Medulla oblongata (tissue), 1 donor: Measurements from ENCODE around the gene NEU4.
"Not testable (repeated sequence)": the region's sequence is repeated elsewhere in the genome, so short reads cannot be mapped to it uniquely, and the experiment has no call there.

ENCODE experiments used
- DNase-seq: peaks from one replicate; pipeline ENCODE4 v3.0.0-alpha.2; 2015; ENCODE audit errors: extremely low spot score

NEU4 gene

DNA sequence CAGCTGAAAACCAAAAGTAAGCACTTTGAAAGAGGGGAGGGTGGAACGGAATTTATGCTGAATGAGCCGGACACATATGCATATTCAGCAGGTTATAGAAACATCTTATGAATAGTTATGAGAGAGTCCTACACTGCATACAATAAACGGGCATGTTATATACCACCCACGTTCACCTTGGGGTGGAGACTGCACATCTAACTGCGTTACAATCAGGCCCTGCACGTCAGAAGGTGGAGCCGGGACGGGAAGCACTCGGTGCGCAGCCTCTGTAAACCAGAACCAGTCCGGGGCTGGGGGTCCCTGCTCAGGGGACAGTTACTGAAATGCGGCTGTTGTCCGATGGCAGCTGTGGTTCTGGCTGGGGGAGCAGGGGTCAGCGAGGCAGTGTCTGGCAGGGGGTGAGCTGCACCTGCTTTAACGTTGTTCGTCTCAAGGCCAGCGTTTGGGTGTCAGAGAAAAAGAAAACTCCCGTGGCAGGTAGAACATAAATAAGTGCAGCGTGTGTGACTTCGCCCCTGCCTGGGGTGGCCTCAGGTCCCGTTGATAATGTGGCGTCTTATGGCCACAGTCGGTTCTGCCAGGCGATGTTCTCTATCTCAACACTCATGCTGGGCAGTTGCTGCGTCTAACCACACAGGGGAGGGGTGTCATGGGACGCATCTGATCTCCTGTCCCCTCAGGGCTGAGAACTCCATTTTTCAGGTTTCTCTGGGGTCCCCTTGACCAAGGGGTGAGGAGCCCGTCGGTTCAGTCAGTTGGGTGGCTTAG, 24.9 kb downstream of the NEU4 start:
- not testable (repeated sequence) for DNase-seq

DNA sequence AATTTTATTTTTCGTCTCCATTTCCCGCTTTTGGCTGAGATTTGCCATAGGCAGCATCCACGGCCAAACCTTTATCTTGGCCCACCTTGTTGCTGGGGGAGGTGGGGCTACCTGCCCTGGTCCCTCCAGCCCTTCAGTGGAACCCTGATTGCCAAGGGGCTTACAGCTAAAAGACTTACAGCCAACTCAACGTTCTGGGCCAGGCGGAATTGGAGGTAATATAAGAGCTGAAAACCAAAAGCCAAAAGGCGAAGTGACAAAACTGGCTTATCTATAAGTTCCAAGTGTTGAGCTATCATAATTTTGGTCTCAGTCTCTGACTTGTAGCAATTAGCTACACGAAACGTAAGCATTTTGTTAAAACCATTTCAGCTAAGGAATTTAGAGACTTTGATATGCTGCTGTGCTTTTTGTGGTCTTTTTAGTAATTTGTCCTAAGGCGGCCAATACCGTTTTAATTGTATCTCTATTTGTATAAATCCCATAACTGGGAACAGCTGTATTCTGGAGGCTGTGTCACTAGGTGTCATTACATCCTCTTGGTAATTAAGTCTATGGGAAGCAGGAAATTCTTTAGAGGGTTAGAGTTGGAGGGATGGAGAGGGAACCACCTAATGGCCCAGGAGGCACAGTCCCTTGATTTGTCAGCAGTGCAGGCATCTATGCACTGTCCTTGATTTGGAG, 25.7 kb downstream of the NEU4 start:
- DNase-seq = no peak

DNA sequence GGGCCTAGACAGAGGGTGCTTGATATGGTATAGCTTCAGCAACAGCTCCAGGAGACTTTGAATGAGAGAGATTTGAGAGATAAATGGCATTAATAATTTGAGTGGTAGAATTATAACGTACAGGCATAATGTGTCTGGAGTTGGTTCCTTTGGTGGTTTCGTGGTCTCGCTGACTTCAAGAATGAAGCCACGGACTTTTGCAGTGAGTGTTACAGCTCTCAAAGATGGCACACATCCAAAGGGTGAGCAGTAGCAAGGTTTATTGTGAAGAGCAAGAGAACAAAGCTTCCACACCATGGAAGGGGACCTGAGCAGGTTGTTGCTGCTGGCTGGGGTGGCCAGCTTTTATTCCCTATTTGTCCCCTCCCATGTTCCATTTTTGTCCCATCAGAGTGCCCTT, 26.6 kb downstream of the NEU4 start:
- DNase-seq = no peak

DNA sequence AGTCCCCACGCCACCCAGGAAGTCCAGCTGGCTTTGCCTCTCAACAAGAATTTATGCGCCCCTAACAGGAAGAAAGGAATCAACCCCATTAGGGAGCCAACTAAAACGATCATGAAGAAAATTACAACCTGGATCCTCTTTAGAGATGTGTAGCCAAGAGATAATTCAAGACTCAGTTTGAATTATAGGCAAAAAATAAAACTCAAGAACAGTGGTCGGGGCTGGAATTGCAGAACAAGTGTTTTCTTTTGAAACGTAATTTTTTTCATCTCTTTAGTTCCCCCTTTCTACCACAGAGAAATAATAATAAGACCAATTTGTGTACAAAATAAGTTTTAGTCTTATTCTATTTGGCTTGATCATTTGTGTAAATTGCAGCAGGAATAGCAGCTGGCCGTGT, 27.3 kb downstream of the NEU4 start:
- no peak for DNase-seq

DNA sequence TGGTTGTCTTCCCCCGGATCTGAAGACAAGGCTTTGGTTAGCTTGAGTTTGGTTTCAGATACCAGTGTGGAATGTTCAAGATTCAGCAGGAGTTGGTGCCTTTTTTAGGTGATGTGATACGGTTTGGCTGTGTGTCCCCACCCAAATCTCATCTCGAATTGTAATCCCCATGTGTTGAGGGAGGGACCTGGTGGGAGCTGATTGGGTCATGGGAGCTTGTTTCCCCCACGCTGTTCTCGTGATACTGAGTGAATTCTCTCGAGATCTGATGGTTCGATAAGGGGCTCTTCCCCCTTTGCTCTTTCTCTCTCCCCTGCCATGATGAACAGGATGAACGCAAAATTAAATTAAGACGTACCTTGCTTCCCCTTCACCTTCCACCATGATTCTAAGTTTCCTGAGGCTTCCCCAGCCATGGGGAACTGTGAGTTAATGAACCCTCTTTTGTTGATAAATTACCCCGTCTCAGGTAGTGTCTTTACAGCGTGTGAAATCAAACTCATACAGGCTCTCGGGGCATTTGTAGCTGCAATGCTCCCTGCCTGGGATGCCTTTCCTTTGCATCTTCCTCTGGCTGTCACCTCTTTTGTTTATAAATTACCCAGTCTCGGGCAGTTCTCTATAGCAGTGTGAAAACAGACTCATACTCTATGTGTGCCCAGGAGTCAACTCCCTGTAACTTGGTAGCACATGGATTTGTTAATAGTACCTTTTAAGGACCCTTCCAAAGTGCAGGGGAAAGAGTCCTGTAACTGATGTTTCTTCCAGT, 28.4 kb downstream of the NEU4 start:
- no peak for DNase-seq

DNA sequence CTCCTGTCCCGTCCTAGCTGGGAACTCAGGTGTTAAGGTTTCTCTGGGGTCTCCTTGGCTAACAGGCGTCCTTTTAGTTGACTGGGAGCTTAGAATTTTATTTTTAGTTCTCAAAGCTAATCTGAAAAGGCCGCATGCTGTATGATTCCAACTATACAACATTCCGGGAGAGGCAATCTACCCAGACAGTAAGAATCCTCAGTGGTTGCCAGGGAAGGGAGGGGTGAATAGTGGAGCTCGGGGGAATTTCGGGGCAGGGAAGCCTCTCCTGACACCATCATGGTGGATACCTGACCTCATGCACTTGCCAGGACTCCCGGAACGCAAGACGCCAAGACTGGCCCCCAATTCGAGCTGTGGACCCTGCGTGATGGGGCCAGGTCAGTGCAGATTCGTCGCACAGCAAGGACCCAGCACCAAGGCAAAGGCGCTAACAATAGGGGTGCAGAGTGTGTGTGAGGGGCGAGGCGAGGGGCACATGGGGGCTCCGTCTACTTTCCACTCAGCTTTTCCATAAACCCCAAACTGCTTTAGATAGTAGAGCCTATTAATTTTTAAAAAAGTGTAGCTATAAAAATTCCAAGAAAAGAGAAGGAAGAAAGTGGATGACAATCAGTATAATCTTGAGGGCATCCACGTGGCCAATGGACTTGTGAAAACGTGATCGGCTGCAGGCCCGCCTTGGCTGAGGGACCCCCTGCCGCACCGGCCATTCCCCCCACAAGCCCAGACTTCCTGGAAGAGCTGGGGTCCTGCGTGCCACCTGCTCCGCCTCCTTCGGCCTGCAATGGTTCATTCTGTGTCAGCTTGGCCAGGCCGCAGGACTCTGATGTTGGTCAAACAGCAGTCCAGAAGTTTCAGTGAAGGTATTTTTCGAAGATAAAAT, 32.4 kb downstream of the NEU4 start:
- no peak for DNase-seq

DNA sequence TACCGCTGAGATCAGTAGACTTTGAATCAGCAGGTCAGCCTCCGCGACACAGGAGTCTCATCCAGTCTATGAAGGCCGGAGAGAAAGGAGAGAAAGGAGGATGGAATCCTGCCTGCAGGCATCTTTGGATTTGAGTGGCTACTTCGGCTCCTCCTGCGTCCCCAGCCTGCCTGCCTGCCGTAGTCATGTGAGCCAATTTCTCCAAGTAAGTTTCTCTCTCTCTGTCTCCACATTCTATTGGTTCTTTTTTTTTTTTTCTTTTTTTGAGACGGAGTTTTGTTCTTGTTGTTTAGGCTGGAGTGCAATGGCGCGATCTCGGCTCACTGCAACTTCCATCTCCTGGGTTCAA, 33.0 kb downstream of the NEU4 start:
- no peak for DNase-seq

DNA sequence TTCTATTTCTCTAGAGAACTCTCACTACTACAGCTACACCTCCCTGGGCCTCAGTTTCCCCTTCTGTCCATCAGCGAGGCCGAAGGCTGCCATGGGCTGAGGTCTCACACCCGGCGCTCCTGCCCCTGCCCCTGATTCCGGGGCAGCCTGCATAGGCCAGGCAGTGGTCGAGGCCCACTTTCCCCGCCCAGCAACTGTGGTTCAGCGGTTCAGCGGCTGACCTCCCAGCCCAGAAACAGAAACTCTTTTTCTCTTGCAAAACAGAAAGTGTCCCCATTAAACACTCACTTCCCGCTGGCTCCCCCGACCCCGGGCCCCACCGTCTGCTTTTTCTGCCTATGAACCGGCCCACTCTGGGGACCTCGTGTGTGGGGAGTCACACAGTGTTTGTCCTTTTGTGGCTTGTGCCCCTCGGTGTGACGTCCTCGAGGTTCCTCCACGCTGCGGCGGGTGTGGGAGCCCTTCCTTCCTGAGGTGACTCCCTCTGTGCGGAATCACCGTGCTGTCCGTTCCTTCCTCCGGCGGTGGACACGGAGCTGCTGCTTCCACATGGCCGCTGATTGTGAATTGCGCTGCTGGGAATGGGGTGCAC, 33.7 kb downstream of the NEU4 start:
- DNase-seq = peak; percentile 65

DNA sequence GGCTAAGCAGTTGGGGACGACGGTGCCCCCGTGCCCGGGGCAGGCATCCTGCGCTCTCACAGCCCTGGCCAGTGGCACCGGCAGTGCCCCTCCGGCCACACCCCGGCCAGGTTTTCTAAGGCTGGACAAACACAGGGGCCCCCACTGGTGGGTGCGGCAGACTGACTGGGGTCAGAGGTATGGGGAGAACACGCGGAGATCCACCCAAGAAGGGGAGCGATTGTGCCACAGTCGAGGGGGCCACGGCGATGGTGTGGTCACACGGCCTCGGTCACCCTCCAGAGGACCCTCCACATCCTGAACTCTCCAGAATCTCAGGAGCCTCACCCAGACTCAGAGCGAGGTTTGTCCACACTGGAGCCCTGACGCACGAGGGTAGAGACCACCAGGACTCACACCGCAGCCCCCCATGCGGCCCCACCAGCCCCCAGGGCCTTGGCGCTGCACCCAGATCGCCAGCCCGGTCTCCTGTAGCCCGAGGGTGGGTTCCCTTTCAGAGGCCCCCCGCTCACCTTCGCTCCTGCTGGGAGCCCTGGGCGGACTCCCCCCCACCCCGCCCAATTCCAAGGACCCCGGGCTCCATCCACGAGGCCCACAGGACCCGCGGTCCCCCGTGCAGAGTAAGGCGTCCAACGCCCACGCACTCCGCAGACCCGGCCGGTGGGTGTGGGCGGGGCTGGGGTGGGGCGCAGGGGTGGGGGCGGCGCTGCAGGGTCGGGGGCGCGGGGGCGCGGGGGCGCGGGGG, 34.5 kb downstream of the NEU4 start:
- DNase-seq = no peak

DNA sequence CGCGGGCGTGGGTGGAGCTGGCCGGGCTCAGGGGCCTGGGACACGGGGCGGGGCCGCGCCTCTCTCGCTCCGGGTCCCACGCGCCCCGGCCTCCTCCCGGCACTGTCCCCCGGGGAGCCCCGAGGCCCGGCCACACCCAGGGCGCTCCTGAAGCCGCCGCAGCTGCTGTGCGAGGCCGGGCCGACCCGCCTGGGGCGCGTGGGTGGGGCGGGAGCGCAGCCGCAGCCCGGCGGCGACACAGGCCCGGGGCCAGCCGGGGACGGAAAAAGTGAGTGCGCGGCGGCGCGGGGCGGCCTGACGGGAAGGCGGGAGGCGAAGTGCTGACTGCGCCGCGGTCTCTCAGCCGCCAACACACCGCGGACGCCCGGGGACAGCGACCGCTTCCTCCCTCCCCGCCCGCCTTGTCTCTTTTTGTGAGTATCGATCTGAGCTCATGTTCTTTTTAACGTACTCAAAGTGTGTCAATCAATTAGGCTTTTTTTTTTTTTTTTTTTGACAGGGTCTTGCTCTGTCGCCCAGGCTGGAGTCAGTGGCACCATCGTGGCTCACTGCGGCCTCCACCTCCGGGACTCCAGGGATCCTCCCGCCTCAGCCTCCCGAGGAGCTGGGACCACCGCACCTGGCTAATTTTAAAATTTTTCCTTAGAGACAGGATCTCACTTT, 35.2 kb downstream of the NEU4 start:
- DNase-seq = peak; percentile 33

DNA sequence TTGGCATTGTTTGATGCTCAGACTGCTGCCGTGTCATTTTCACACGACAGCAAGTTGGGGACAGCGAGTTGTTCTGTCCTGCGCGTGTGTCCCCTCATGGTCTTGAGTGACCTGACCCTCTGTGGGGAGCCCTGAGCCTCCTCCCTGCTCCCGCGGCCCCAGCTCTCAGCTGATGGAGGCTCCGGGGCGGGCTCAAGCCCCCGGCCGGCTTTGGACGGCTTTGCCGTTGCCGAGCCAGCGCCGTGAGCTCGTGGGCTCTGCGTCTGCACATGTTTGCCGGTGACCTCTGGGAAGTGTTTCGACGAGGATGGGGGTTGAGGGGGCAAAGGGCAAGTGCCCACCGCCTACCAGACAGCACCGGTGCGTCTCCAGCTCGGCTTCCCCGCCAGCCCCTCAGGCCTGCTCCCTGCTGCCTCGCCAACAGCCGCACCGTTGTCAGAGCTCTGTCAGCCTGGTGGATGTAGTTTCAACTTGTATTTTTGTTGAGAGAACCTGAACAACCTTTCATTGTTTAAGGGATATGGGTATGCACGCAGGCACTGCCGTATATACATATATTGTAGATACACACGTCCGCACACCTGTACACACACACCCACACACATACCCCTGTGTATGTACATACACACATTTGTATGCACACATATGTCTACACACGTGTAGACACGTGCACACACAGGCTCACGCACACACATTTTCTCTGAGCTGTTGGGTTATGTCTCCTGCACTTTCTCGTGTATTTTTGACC, 36.0 kb downstream of the NEU4 start:
- no peak for DNase-seq

DNA sequence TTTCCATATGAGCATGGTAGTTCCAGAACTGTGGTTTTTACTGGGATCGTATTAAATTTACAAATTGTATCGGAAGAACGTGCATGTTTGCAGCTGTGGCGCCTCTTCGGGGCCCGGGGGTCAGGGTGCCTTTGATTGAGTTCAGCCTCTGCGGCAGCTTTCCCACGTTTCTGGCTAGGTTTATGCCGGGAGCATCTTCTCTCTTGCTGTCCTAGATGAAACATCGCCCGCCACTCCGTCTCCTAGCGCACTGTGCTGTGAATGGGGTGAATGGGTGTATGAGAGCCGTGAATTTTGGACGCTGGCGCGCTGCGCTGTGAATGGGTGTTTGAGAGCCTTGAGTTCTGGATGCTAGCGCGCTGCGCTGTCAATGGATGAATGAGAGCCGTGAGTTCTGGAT, 37.4 kb downstream of the NEU4 start:
- DNase-seq = no peak

DNA sequence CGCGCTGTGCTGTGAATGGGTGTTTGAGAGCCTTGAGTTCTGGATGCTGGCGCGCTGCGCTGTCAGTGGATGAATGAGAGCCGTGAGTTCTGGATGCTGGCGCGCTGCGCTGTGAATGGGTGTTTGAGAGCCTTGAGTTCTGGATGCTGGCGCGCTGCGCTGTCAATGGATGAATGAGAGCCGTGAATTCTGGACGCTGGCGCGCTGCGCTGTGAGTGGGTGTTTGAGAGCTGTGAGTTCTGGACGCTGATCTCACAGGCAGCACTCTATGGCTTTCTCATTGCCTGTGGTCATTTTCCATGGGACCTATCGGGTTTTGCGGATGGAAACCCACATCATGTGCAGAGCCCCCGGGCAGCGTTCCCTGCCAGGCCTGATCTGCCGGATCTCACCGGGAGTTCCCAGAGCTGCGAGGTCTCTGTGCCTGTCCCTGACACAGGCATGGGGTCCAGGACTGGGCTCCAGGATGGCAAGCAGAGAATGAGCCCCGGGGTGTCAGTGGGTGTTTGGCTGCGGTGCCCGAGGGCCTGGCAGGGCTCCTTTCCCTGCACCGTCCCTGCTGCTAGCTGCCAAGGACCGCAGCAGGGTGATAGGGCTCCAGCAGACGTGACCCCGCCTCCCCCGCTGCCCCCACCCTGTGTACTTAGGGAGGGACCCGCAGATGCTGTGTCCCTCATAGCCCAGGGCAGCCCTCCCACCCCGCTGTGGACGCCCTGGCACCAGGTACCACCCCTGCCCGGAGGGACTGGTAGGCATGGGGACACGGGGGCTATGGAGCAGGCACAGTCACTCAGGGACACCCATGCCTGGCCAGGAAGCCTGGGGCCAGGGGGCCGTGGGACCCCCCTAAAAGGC, 40.0 kb downstream of the NEU4 start:
- no peak for DNase-seq

DNA sequence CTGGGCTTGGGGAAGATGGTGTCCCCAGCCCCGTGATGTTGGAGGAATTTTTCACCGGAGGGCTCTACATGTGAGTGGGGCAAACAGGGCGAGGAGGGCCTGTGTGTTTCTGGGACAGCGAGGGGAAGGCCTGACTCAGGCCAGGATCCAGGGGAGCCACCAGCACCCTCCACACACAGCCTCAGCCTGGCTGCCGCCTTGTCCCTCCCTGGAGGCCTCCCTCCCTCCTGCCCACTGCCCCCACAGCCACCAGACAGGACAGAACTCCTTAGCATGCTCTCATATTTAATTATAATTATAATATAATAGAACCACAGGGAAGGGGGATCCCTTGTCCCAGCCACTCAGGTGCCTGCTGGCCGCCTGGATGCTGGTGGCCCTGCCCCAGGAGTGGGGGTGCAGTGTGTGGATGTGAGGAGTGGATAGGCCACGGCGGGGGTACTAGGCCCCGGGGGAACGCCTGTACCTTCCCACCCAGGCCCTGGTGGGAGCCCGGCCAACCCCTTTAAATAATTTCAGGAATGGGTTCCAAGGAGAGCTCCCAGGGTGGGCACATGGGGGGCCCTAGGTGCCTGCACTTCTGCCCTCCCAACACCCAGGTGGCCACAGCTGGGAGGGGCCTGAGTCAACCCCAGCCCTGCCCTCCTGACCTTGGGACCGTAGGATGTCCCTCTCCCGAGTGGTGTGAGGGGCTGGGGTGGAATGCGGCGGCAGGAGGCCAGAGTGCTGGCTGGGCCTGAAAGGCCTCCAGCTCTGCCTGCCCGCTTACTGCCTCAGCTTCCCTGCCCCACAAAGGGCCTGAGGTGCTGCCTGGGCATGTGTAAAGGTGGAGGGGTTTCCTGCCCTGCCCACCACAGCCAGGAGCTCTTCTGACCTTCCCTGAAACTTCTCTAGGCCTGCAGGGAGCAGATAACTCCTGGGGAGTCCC, 40.9 kb downstream of the NEU4 start:
- DNase-seq = no peak

DNA sequence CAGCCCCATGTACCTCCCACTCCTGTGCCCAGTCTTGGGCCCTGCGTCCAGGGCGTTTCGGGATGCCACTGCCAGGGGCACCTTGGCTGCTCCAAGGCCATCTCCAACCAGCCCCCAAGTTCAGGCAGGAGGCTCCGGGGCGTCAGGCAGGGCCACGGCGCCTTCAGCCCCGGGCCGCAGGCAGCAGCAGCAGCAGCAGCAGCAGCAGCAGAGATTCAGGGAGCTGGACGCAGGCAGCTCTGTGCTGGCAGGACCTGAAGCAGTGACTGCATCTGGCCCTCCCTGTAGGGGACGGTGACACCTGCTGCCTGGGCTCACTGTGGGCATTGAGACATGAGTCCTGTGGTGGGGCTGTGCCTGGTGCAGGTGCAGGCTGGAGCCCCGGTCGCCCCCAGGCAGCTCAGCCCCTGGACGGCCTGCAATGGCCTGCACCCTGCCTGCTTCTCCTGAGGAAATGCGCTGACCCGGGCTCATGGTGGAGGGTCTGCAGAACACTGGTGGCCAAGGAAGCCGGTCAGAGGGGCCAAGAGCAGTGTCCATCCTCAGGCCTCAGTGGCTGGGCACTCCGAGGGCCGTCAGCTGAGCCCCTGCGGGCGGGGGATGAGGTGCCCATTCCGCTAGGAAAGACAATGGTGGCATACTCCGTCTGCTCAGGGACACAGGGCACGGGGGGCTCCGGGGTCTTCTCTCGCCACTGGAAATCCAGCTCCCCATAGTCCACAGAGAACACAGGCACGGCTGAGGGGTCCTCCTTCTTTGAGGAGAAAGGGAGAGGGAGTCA, 41.7 kb downstream of the NEU4 start:
- no peak for DNase-seq

DNA sequence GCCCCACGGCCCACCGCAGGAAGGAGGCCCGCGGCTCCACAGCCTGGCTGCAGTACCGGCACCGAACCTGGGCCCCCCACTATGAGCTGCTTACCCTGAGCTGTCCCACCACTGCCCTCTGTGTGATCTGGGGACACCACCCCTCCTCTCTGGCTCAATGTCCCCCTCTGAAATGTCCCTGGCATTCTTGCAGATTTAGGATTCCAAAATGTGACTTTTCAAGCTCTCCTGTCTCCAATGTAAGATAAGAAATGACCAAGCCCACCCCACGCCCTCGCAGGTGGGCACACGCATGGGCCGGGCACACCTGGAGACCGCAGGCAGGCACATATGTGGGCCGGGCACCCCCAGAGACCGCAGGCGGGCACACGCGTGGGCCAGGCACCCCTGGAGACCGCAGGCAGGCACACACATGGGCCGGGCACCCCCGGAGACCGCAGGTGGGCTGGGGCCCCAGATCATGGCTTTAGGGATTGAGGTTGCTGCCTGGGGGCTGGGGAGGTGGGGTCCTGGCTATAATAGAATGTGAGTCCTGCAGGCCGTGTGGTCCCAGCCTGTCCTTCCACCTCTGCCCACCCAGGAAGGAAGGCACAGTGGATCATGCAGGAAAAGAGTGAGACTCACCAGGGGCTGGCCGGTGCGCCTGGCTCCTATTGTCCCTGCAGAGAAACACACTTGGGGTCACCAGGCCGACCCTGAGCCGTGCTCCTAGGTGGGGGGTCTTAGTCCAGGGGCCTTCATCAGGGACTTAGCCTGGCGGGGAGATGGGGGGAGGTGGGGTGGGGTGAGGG, 42.5 kb downstream of the NEU4 start:
- DNase-seq = no peak
